ENCODE results near the gene ECEL1.
A peak's percentile ranks its signal among the peaks of the same experiment; 100 is the strongest.

The ECEL1 gene

DNA sequence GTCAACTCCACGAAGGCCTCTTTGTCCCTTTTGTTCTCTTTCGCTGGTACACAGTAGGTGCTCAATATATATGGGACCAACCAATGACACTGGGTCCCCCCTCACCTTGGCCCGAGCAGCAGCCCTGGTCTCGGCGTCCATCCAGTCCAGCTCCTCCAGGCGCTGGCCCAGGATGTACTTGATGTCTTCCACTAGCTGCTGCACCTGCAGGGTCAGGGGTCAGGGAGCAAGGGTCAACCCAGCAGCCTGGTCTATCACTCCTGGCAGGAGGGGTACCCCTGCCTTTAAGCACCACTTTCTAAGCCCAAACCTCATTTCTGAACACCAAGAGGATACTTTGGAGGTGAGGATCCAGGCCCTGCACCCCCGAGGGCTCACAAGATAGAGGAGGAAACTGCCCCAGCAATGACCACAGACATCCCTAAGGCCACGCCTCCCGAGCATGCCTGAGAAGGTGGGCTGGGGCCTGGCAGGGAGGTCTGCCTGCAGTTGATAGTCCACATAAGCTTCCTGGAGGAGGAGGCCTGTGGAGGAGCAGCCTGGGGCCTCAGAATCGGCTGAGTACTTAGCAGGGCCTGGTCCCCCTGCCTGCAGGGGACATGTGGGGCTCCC lies 4.2 kb downstream of the ECEL1 start:
- DNase-seq = no peak

DNA sequence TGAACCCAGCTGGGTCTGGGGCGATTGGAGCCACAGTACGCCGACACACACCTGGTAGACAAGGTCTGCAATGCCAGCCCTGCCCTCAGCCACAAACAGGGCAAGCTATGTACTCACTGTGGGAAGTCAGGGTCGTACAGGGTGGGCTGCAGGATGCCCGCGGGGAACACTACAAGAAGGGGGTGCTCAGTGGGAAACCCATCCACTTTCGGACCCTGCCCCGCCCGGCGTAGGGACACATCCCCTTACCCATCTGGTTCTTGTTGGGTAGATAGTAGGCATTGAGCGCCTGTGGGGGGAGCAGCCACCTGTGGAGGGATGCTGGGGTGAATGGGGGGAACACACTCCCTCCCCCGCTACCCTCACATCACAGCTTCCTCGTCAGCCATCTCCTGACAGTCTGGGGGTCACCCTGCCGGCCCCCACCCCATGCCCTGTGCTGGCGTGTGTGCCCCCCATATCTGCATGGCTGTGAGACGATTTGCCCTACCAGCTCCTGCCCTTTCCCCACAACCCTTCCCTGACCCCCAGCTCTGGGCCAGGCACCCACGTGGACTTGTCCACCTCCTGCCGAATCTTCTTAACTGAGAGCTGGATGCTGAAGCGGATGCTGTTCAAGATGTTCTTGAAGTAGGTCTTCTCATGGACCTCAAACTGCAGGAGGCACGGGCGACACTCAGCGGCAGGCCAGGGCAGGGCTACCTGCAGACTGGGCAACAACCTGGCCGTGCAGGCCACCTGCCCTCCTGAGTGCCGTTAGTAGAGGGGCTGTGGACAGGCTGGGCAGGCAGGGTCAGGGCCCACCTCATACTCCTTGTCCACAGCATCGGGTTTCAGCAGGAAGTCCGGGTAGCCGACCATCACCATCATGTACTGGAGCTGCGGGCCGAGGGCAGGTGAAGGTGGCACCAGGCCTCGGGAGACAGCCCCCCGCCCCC lies 5.1 kb downstream of the ECEL1 start:
- DNase-seq = peak; percentile 10

DNA sequence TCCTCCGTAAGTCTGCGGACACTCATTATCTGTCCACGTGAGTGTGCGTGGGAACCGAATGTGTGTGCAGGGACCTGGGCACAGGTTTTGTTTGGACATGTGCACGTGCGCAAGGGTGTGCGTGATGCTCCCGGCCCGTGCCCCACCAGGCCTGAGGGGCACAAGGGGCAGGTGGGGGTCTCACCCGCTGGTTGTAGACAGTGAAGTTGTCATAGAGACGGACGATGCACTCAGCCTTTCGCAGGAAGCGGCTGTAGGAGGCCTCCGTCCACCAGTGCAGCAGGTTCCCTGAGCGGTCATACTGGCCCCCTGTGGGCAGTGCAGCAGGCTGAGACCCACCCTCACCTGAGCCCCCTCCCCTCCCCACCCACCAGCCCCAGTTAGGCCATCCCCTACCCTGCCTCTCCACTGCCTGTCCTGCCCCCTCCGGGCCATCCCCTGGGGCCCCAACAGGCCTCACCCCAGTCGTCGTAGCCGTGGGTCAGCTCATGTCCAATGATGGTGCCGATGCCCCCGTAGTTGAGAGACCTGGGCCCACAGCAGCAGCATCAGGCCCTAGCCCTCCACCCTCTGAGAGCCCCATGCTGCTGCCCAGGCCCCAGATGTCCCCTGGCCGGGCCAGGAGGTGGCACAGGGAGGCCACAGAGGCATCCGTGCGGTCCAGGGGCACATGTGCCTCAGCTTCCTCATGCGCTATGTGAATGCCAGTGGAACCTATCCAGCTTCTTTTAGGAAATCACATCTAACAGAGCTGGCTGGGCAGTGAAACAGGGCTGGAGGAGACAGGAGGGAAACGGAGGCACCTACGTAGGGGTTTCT lies 6.1 kb downstream of the ECEL1 start:
- DNase-seq = peak; percentile 11

DNA sequence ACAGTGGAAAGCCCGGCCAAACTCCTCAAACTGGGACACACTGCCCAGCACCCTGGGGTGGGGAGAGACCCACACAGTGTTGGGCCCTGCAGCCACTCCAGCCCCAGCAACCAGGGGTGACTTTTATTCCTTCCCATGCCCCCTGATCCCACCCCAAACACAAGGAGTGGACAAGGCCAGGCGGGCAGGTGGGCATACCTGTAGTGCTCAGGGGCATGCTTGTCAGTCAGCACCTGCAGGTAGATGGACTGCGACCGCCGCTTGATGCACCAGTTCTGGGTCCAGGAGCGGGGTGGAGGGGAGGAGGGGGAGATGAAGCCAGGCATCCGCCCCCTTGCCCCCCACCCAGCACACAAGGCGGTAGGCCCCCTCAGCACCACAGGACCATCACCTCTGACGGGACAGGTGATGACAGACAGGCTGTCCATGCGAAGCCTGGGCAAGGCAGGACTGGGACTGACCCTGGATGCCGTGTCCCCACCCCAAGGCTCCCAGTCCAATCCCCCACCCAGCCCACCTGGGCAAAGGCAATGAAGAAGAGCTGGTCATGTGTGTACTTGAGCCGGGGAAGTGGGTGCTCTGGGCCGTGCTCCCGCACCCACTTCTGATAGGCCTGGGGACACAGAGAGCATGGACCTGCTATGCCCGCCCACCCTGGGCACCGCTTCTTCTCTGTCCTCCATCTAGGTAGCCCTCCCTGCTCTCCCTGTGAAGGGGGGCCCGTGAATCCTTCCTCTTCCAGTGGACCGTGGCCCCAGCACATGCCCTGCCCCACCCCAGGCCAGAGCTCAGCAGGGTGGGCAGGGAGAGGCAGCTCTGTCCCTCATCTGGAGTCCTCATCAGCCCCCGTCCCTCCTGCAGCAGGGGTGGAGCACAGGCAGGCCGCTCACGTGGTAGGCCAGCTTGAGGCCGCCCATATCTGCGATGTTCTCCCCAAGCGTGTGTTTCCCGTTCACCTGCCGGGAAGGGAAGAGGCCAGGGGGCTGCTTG lies 7.1 kb downstream of the ECEL1 start:
- peak; percentile 9 for DNase-seq

DNA sequence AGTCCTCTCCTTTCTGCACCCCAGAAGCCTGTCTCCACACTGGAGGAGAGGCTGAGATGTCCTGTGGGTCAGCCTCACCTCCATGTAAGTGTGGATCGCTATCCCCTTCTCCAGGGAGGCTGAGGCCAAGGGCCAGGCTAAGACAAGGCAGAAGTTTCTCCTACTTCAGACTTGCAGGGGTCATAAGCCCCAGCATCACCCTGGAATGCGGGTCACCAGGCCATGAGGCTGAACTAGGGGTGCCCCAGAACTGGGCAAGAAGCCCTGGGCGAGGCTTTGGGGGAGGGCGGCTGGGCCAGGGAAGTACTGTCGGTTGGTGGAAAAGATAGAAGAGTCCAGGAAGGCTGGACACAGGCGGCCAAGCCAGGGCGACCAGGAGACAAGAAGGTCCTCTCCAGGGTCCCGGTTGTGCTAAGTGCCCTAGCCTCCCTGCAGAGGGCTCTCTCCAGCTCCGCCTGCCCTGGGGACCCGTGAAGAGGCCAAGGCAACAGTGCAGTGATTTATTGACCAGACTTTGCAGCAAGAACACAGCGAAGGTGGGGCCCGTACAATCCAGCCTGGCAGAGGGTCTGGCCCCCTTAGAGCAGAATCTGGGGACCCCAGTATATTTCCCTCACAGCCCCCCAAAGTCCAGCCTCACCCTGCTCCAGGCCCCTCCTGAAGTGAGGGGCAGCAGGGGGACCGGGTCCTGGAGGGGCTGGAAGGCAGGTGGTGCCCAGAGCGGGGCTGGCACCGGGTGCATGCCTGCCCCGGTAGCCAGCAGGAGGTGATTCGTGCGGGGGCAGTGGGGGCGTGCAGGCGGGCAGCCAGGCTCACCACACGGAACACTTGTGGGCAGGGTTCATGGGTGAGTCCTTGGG lies 8.1 kb downstream of the ECEL1 start:
- peak; percentile 17 for DNase-seq

DNA sequence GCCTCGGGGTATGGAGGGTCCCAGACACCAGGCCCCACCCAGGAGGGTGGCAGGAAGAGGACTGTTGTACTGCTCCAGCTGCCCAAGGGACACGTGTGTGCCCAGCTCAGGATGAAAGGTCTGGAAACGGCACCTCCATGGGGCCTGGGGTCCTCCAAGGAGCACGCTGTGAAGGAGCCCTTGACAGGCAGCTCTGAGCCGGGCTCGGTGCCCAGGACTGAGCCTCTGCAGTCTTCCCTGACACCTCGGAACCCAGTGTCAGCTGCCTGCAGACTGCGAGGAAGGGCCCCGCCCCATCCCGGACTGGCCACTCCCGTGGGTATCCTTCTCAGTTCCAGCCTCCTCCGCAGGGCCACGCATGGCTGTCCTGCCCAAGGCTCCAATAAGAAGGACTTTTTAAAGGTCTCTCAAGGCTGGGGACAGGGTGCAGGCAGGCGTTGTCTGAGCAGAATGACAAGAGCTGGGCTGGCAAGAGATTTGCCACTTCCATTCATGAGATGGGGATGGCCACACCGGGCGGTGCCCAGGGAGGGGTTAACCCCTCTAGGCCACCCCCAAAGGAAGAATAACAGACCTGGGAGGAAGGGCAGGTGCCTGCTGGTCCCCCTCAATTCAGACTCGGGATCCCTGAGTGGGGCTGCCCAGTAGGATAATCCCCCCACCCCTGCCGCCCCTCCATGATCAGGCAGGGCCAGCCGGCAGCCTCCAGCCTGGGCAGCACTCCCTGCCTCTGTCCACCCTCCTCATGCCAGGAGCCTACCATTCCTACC lies 8.9 kb downstream of the ECEL1 start:
- DNase-seq = peak; percentile 7

DNA sequence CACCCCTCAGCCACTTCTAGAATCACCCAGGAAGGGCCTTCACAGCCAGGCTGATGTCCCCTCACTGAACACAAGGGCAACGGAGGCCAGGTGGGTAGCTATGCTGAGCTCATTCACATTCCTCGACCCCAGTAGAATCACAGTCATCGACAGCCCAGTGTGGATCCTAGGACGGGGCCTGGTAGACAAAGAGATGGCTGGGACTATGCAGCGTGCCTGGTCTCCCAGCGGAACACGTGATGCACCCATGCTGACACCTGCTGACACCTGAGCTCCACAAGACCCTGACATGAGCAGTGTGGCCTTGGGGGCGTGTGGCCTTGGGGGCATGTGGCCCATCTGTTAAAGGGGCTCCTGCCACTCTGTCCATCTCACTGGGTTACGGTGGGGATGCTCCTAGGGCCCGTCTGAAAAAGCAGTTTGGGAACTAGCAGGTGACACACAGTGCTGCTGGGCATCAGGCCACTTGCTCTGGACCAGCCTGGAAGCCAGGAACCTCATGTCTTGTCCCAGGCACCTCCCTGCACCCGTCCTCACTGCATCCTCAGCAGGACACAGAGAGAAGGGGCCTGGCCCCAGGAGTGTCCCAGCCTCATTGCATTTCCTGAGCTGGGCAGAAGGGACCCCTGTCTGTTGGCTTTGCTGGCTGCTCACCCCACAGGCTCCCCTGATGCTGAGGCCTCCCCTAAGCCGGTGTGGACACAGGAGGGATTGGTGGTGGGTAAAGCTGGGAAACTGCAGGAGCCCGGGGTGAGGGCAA lies 9.7 kb downstream of the ECEL1 start:
- DNase-seq = no peak

DNA sequence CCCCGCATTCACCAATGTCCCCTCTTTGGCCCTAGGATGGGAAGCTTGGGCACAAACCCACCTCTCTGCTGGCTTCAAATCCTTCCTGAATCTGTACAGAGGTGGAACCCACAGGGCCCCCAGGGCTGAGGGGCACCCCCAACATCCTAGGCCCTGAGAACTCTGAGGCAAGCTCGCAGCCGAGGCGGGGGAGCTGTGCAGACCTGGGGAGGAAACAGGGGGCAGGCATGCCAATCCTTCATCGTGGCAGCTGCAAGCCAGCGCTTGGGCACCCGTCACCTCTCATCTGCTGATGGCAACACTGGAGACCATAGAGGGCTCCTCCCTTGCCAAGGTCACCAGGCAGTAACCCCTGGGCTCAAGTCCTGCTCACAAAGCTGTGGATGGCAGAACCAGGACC lies 10.8 kb downstream of the ECEL1 start:
- peak; percentile 11 for DNase-seq

DNA sequence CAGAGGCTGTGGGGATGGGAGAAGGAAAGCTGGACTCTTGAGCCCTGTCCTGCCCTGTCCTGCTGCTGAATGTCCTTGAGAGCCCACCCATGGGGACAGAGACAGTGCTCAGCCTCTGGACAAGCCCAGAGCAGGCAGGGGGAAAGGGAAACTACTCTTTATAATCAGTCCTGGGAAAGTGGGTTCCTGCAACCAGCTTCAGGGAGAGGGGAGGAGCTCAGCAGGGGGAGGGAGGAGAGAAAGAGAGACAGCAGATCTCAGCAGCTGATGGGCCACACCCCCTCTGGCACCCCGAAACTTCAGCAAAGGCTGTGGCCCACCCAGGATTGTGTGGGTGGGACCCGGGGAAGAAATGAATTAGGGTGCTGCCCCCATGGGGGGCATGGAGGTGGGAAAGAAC lies 11.6 kb downstream of the ECEL1 start:
- peak; percentile 14 for DNase-seq

DNA sequence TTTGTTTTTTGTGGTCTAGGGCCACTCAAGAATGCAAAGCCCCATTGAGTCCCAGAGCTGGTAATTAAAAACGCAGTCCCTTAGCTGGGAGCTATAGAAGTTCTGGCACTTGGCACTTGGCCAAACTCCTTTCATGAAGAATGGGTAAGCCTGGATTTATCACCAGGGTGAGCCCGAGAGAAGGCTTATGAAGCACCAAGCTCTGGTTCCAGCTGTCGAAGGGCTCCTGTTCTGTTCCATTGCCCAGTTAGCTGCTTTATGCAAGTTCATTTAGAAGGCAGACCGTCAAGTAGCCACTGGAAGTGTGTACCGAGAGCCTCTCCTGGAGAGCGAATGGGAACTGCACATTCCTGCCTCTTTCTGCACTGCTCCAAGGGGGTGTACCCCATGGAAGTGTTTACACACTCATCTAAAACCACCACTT lies 14.2 kb downstream of the ECEL1 start:
- DNase-seq = peak; percentile 41

DNA sequence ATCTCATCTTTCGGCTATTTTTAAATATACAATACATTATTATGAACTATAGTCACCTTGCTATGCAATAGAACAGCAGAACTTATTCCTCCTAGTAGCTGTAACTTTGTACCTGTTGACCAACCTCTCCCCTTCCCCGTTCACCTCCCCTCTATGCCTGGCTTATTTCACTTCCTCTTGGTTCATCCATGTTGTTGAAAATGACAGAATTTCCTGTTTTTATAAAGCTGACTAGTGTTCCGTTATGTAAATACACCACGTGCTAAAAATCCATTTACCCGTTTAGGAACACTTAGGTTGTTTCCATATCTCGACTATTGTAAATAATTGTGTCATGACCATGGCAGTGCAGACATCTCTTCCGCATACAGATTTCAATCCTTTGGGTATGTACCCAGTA lies 21.4 kb downstream of the ECEL1 start:
- no peak for DNase-seq

DNA sequence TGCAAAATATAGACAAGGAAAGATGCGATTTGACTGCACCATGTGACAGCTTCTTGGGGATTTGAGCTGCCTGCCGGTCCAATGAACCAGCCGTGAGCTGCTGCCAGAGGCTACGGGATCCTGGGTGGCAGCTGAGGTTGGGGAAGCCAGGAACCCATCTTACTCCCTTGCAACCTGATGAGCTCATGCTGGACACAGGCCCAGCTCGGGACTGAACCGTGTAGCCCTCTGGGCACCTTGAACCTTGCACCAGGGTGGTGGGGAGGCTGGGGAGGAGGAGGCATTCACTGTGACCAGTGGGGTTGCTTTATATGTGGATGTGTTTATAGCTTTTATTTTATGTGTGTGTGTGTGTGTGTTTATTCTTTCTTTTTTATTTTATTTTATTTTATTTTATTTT lies 22.6 kb downstream of the ECEL1 start:
- no peak for DNase-seq

DNA sequence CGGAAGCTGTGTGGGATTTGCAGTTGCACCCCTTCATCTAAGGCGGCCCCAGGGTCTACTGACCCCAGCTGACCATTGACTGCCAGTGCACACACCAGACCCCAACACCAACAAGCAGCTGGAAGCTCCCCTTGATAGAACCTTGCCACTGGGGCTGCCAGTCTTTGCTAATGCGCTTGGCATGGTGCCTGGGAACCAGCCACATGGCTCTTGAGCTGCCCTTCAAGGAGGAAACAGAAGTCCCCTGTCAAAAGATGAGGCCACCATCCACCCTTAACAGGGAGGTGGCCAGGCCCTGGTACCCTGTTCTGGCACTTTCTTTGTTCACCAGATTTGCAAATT lies 23.1 kb downstream of the ECEL1 start:
- no peak for DNase-seq

DNA sequence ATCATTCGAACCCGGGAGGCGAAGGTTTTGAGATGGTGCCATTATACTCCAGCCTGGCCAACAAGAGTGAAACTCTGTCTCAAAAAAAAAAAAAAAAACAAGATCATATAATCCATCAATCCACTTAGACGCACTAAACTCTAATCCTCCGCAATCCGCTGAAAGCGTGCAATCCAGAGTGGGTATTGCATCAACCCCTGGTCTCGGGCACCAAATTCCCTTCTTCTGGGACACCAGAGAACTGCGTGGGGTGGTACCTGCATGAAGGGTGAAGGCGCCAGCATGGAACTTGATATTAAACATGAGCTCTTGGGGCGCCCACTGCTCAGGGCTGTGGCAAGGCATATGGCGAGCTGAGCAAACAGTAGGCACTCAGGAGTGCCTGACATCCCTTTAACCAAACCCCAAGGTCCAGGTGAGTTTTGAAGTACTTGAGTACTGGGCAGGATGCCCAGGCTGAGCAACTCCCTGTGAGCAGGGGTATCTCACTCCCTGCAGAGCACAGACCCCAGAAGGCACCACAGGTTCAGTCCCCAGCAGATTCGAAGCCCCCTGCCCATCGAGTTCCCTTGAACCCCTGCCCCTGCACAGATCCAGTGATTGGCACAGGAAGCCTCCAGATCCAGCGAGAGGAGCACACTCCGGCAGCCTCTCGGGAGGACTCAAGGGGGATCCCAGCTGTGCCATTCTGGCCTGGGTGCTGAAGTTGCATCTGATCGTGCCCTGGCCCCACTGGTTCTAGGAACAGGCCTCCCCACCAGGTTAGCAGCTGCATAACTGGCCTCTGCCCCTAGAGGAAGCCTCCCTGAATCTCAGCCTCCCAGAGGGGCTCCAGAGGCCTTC lies 23.7 kb downstream of the ECEL1 start:
- DNase-seq = no peak

DNA sequence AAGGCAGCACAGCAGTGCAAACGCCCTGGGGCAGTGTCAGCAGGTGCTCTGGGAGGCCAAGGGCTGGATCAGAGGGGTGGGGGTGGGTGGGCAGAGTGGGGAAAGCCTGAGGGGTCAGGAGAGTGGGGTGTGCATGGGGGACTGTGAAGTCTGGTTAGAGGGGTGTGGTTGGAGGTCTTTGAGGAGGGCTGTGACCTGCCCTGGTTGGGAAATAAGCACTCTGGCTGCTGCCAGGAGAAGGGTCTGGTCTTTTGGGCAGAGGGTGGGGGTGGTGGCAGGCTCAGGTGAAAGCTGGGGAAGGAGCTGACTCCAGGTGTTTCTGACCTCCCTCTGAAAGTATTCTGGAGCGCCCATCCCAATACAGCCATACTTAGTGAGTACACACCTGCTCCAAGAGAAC lies 27.5 kb downstream of the ECEL1 start:
- DNase-seq = no peak

DNA sequence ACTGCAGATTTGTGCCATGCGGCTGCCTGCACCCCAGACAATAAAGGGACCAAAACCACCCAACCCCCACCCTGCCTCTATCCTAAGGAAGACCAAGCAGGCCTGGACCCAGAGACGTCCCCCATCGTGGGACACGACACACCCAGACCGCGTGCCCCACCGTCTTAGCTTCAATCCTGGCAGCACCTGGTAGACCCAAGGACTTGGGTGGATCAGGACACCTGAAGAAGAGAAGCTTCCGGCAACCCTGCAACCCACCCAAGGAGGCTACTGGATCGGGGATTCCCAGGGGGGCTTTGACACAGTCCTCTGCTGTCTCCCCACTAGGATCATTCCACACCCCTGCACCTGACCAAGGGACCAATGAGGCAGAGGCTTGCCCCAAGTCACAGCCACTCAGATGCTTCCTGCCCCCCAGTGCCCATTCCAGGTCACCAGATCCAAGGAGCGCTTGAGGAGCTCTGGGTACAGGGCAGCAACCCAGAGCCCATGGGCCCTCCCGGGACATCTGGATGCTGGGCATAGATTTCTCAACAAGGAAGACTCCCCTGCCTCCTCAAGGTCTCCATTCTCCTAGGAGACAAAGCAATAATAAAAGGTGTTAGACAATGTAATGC lies 28.1 kb downstream of the ECEL1 start:
- no peak for DNase-seq

DNA sequence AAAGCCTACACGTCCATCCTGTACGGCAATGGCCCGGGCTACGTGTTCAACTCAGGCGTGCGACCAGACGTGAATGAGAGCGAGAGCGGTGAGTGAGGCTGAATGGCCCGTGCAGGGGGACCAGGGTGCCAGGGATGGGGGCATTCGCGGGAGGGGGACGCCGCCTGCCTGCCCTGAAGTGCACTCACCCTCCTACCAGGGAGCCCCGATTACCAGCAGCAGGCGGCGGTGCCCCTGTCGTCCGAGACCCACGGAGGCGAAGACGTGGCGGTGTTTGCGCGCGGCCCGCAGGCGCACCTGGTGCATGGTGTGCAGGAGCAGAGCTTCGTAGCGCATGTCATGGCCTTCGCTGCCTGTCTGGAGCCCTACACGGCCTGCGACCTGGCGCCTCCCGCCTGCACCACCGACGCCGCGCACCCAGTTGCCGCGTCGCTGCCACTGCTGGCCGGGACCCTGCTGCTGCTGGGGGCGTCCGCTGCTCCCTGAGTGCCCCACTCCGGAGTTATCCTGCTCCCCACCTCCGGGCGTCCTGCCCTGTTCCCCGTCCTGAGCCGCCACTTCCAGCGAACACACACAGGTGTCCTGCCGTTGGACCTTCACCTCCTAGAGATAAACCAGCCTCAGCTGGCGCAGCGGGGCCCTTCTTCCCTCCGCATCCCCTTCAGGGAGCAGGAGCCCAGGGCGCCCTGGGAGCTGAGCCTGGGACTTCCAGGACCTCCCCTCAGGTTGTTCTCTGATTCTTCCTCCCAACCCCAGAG lies 28.8 kb downstream of the ECEL1 start:
- no peak for DNase-seq
